SK-N-SH treated with all-trans-retinoic acid at 6 μM for 48 hours (cell line): ENCODE results near the gene ABCC4.
A peak's percentile ranks its signal among the peaks of the same experiment; 100 is the strongest.

Source experiments
- ATAC-seq: fragments of 200-7000 bp; cut with Tn5 transposase; 3 replicates; pipeline ENCODE4 v1.9.1; 2020; ENCODE audit warnings: mild to moderate bottlenecking, moderate library complexity
- ARNTL ChIP-seq: fragments of 450-650 bp; formaldehyde crosslinking; IDR thresholded peaks from 2 replicates; pipeline ENCODE4 v1.5.0; 2020; ENCODE audit warnings: low read depth, mild to moderate bottlenecking, moderate library complexity, borderline replicate concordance
- CREB5 ChIP-seq: fragments of 250-450 bp; sonication (Bioruptor Pico); IDR thresholded peaks from 2 replicates; pipeline ENCODE4 v1.5.1; 2020; ENCODE audit warnings: low read depth, mild to moderate bottlenecking, moderate library complexity
- CSDC2 ChIP-seq: fragments of 250-450 bp; sonication (Bioruptor Pico); IDR thresholded peaks from 2 replicates; pipeline ENCODE4 v1.5.0; 2020; ENCODE audit warnings: mild to moderate bottlenecking, moderate library complexity
- ESRRG ChIP-seq: fragments of 250-450 bp; sonication (Bioruptor Pico); IDR thresholded peaks from 2 replicates; pipeline ENCODE4 v1.6.1; 2021; ENCODE audit warnings: mild to moderate bottlenecking
- GLIS3 ChIP-seq: fragments of 250-450 bp; sonication (Bioruptor Pico); IDR thresholded peaks from 2 replicates; pipeline ENCODE4 v1.5.0; 2020; ENCODE audit warnings: mild to moderate bottlenecking, moderate library complexity
- ISL1 ChIP-seq: fragments of 250-450 bp; sonication (Bioruptor Pico); IDR thresholded peaks from 2 replicates; pipeline ENCODE4 v2.1.2; 2022; ENCODE audit warnings: mild to moderate bottlenecking, moderate library complexity
- OSR1 ChIP-seq: fragments of 250-450 bp; sonication (Bioruptor Pico); IDR thresholded peaks from 2 replicates; pipeline ENCODE4 v1.8.0; 2022; ENCODE audit warnings: moderate library complexity, mild to moderate bottlenecking, inconsistent platforms
- PATZ1 ChIP-seq: fragments of 250-450 bp; sonication (Bioruptor Pico); IDR thresholded peaks from 2 replicates; pipeline ENCODE4 v1.8.0; 2020; ENCODE audit warnings: mild to moderate bottlenecking, moderate library complexity, borderline replicate concordance
- RARB ChIP-seq: fragments of 250-450 bp; sonication (Bioruptor Pico); IDR thresholded peaks from 2 replicates; pipeline ENCODE4 v1.8.0; 2021; ENCODE audit warnings: mild to moderate bottlenecking, moderate library complexity
- SNAI2 ChIP-seq: fragments of 250-450 bp; sonication (Bioruptor Pico); IDR thresholded peaks from 2 replicates; pipeline ENCODE4 v1.5.0; 2020; ENCODE audit warnings: mild to moderate bottlenecking, moderate library complexity
- TCF4 ChIP-seq: fragments of 250-450 bp; sonication (Bioruptor Pico); IDR thresholded peaks from 2 replicates; pipeline ENCODE4 v1.8.0; 2021; ENCODE audit warnings: mild to moderate bottlenecking, moderate library complexity, borderline replicate concordance
- ZC3H10 ChIP-seq: fragments of 250-450 bp; sonication (Bioruptor Pico); IDR thresholded peaks from 2 replicates; pipeline ENCODE4 v1.5.1; 2021; ENCODE audit warnings: mild to moderate bottlenecking, moderate library complexity
- ZFP3 ChIP-seq: fragments of 250-450 bp; sonication (Bioruptor Pico); IDR thresholded peaks from 2 replicates; pipeline ENCODE4 v1.5.0; 2020; ENCODE audit warnings: mild to moderate bottlenecking, moderate library complexity
- ZFP30 ChIP-seq: fragments of 450-650 bp; formaldehyde crosslinking; IDR thresholded peaks from 2 replicates; pipeline ENCODE4 v1.5.0; 2022; ENCODE audit warnings: mild to moderate bottlenecking, moderate library complexity
- ZNF565 ChIP-seq: fragments of 450-650 bp; formaldehyde crosslinking; conservative IDR thresholded peaks from 2 replicates; pipeline ENCODE4 v1.5.0; 2020; ENCODE audit warnings: low read depth, mild to moderate bottlenecking, moderate library complexity
- ZNF70 ChIP-seq: fragments of 450-650 bp; formaldehyde crosslinking; IDR thresholded peaks from 2 replicates; pipeline ENCODE4 v1.5.0; 2020; ENCODE audit warnings: mild to moderate bottlenecking, moderate library complexity
- ZNF8 ChIP-seq: fragments of 450-650 bp; formaldehyde crosslinking; IDR thresholded peaks from 2 replicates; pipeline ENCODE4 v1.5.0; 2020; ENCODE audit warnings: mild to moderate bottlenecking, moderate library complexity
- TF ChIP-seq, protein P1 (sequence below): fragments of 250-450 bp; sonication (Bioruptor Pico); IDR thresholded peaks from 2 replicates; pipeline ENCODE4 v1.5.1; 2021; ENCODE audit warnings: mild to moderate bottlenecking, moderate library complexity
- TF ChIP-seq, protein P2 (sequence below): fragments of 250-450 bp; sonication (Bioruptor Pico); IDR thresholded peaks from 2 replicates; pipeline ENCODE4 v1.8.0; 2021; ENCODE audit warnings: low read depth, mild to moderate bottlenecking, moderate library complexity, borderline replicate concordance

ABCC4 gene

GRCh38 chr13:94992036-94992960 is 309.0 kb downstream of the ABCC4 start:
- no peak for TF ChIP-seq RARB (CRISPR knock-in tag)
- ATAC-seq: no peak

DNA sequence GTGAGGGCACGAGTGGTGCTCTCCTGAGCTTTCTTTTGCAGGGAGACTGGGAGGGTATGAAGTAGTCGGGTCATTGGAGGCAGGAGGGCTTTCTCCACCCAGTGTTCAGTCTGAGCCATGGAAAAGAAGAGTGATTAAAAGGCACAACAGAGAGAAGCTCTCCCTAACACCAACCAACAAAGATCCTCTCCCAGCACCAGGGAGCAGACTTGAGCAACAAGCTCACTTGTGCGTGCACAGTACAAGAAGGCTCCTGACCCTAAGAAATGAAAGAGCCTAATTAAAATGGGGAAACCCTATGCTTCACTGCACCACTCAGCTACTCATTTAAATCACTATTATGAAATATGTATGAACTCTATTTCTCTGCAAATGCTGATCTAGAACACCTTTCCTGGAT is 312.6 kb downstream of the ABCC4 start:
- peak; percentile 39; the same call in 1 of the 3 replicates for ATAC-seq

GRCh38 chr13:94987869-94988268 is 313.4 kb downstream of the ABCC4 start:
- TF ChIP-seq SNAI2 (no peak), ESRRG (CRISPR knock-in tag) (no peak), GLIS3 (CRISPR knock-in tag) (no peak), ZFP30 (CRISPR knock-in tag) (no peak), ZFP3 (CRISPR knock-in tag) (no peak), TCF4 (CRISPR knock-in tag) (no peak), ISL1 (no peak), OSR1 (CRISPR knock-in tag) (no peak), ZC3H10 (CRISPR knock-in tag) (no peak)
- TF ChIP-seq, protein P1, sequence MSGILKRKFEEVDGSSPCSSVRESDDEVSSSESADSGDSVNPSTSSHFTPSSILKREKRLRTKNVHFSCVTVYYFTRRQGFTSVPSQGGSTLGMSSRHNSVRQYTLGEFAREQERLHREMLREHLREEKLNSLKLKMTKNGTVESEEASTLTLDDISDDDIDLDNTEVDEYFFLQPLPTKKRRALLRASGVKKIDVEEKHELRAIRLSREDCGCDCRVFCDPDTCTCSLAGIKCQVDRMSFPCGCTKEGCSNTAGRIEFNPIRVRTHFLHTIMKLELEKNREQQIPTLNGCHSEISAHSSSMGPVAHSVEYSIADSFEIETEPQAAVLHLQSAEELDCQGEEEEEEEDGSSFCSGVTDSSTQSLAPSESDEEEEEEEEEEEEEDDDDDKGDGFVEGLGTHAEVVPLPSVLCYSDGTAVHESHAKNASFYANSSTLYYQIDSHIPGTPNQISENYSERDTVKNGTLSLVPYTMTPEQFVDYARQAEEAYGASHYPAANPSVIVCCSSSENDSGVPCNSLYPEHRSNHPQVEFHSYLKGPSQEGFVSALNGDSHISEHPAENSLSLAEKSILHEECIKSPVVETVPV (CRISPR knock-in tag): no peak
- TF ChIP-seq, protein P2, sequence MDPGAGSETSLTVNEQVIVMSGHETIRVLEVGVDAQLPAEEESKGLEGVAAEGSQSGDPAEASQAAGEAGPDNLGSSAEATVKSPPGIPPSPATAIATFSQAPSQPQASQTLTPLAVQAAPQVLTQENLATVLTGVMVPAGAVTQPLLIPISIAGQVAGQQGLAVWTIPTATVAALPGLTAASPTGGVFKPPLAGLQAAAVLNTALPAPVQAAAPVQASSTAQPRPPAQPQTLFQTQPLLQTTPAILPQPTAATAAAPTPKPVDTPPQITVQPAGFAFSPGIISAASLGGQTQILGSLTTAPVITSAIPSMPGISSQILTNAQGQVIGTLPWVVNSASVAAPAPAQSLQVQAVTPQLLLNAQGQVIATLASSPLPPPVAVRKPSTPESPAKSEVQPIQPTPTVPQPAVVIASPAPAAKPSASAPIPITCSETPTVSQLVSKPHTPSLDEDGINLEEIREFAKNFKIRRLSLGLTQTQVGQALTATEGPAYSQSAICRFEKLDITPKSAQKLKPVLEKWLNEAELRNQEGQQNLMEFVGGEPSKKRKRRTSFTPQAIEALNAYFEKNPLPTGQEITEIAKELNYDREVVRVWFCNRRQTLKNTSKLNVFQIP (CRISPR knock-in tag): no peak
- ATAC-seq: no peak

More for the DNA sequence above, 312.6 kb downstream of the ABCC4 start:
- no peak for TF ChIP-seq ZNF565 (CRISPR knock-in tag)
- TF ChIP-seq TCF4 (CRISPR knock-in tag): no peak
- no peak for TF ChIP-seq ISL1
- TF ChIP-seq PATZ1 (CRISPR knock-in tag): no peak
- TF ChIP-seq ZNF70 (CRISPR knock-in tag): no peak
- no peak for TF ChIP-seq CREB5 (CRISPR knock-in tag)
- TF ChIP-seq, protein P1 (CRISPR knock-in tag): no peak
- no peak for TF ChIP-seq ZNF8
- TF ChIP-seq, all 23 proteins: peak for 0

DNA sequence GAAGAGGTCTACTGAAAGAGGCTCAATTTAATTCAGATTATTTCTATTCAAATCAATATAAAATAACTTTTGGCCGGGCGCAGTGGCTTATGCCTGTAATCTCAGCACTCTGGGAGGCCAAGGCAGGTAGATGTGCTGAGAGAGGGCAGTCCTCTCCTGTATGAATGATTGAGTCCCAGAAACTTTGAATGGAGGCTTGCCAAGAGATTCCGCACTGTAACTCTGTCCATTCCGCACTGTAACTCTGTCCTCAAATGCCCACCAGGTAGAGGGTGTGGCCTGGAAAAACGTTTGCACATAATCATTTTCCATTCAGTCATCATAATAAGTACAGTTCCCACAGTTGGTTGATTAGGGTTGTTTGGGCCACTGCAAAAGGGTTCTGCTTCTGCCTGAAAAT is 314.2 kb downstream of the ABCC4 start:
- ATAC-seq: no peak
- TF ChIP-seq SNAI2 (no peak), ZFP30 (CRISPR knock-in tag) (no peak), ARNTL (CRISPR knock-in tag) (no peak)

DNA sequence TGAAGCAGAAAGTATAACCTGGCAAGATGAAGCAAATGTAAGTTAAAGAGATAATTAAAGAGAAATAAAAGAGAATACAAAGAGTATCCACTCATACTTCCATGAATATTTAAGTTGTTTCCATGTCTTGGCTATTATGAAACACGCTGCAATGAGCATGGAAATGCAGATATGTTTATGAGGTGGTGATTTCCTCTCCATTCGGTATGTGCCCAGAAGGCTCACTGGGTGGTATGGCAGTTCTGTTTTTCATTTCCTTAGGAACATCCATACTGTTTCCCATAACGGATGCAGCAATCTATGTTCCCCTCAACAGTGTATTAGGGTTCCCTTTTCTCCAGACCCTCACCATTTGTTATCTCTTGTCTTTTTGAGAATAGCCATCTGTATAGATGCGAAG is 316.3 kb downstream of the ABCC4 start:
- no peak for ATAC-seq
- TF ChIP-seq SNAI2 (no peak), RARB (CRISPR knock-in tag) (no peak), OSR1 (CRISPR knock-in tag) (no peak), CREB5 (CRISPR knock-in tag) (no peak), CSDC2 (CRISPR knock-in tag) (no peak), ARNTL (CRISPR knock-in tag) (no peak), TCF4 (CRISPR knock-in tag) (no peak), ZNF70 (CRISPR knock-in tag) (no peak)
- TF ChIP-seq, protein P2 (CRISPR knock-in tag): no peak
- TF ChIP-seq, protein P1 (CRISPR knock-in tag): no peak
